ENCODE results near the gene NBDY. TPM values are rescaled to one million over a fixed set of nuclear protein-coding genes. Genes with fewer than 3 reads are reported as not detected.
"Not testable (repeated sequence)": the region's sequence is repeated elsewhere in the genome, so short reads cannot be mapped to it uniquely, and the experiment has no call there.

NBDY gene
- total RNA-seq: 10 to 100 TPM; 37.0 to 53.3 TPM

DNA sequence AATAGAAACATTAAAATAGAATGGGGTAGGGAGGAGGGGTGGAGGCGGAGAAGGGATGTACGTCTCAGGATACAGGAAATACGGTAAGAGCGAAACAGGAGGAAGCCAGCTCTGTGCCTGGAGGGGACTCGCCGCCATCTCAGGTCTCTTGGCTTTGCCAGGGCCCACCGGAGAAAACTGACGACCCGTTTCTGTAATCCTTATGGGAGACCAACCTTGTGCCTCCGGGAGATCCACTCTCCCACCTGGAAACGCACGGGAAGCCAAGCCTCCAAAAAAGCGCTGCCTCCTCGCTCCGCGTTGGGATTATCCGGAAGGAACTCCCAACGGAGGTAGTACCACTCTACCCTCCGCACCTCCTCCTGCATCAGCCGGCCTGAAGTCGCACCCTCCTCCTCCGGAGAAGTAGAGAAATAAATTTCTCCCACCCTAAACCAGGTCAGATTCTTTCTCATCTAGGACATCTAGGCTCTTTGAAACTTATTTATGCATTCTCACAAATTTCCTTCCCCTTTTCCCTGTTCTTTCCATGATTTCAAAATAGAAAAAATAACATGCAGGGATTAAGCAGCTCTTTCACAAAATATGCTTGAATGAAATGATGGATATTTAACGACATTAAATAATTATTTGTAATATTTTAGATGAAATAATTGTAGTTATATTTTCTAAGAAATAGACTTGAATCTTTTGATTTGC is at the start of gene NBDY:
Gene NBDY (plus strand): TSS at position 92 of the 699 bp plus-strand sequence. CDS start 111 bp downstream, at position 203.
- ATAC-seq (peak; percentile 73), DNase-seq (peak; percentile 41)
- no peaks in the 10 kb centered on the region for H3K9me3 Mint-ChIP-seq (ENCODE audit: low read depth)
- H3K4me1 Mint-ChIP-seq: peaks cover 24% of the 10 kb centered on the region
- ChIA-PET POLR2A (no interaction called here), CTCF (interaction anchor here (0.6 to 4.1 kb wide), 5 partner anchors 118 to 524 kb away, joined by 3 to 33 read pairs (median 3); no protein-coding TSS in a partner anchor)
- H3K4me3 Mint-ChIP-seq: peak within 1 kb of the TSS; percentile 83
- intact Hi-C loops (cut with DNase I, micrococcal nuclease): loop anchor here (1.0 to 5.0 kb wide), 3 partner anchors 164 to 822 kb away; partner anchors contain the start of gene UBQLN2 (in 1 of the 2)
- peaks cover 4% of the 10 kb centered on the region for H3K36me3 Mint-ChIP-seq (ENCODE audit: low read depth)
- H3K27ac Mint-ChIP-seq: peak within 1 kb of the TSS; percentile 91
- no peaks in the 10 kb centered on the region for H3K27me3 Mint-ChIP-seq

DNA sequence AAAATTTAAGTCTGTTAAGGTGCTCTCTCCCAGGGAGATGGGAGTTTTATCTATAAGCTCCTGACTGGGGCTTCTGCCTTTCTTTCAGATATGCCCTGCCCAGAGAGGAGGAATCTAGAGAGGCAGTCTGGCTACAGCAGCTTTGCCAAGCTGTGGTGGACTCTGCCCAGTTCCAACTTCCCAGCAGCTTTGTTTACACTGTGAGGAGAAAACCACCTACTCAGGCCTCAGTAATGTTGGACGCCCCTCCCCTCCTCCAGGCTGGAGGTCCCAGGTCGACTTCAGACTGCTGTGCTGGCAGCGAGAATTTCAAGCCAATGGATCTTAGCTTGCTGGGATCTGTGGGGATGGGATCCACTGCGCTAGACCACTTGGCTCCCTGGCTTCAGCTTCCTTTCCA is 24.5 kb upstream of the NBDY start:
- POLR2A ChIA-PET; intact Hi-C loops (cut with DNase I, micrococcal nuclease); H3K27ac Mint-ChIP-seq; H3K27me3 Mint-ChIP-seq; H3K9me3 Mint-ChIP-seq (ENCODE audit: low read depth); H3K36me3 Mint-ChIP-seq (ENCODE audit: low read depth); H3K4me3 Mint-ChIP-seq; H3K4me1 Mint-ChIP-seq; ATAC-seq; DNase-seq: not testable (repeated sequence)
- CTCF ChIA-PET: interaction anchor here (0.6 kb wide), 1 partner anchor 1214 kb away, joined by 4 read pairs; no protein-coding TSS in a partner anchor

- ChIA-PET POLR2A (no interaction called here), CTCF (interaction anchor here (0.6 to 4.1 kb wide), 13 partner anchors 10 to 762 kb away, joined by 3 to 33 read pairs (median 3); partner anchors contain the start of gene UBQLN2)
- Mint-ChIP-seq H3K27ac (peak overlapping the region; percentile 19), H3K27me3 (no peaks in the 10 kb centered on the region), H3K36me3 (ENCODE audit: low read depth) (no peaks in the 10 kb centered on the region), H3K4me3 (no peak overlapping the region), H3K9me3 (ENCODE audit: low read depth) (no peaks in the 10 kb centered on the region), H3K4me1 (peaks cover 18% of the 10 kb centered on the region)
- ATAC-seq: peak; percentile 42
- intact Hi-C loops (cut with DNase I, micrococcal nuclease): loop anchor here (1.0 to 5.0 kb wide), 3 partner anchors 264 to 819 kb away; no protein-coding TSS in a partner anchor
- peak; percentile 9 for DNase-seq
These were observed 2.4 kb upstream of the NBDY start for GRCh38 chrX:56726605-56727004.

DNA sequence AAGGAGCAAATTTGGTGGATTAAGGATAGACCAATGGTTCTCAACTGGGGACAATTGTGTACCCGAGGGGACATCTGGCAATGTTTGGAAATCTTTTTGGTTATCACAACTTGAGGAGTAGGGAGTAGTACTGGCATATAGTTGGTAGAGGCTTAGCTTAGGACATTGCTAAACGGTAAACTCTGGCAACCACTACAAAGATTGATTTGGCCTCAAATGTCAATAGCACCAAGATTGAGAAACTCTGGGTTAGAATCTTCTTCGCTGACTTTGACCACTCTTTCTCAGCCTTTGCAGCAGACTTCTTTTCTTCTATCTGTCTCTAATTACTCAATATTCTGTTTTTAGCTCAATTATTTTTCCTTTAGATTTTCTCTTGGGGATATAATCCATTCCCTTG is 1.5 kb upstream of the NBDY start:
- POLR2A ChIA-PET: no interaction called here
- H3K27me3 Mint-ChIP-seq: no peaks in the 10 kb centered on the region

DNA sequence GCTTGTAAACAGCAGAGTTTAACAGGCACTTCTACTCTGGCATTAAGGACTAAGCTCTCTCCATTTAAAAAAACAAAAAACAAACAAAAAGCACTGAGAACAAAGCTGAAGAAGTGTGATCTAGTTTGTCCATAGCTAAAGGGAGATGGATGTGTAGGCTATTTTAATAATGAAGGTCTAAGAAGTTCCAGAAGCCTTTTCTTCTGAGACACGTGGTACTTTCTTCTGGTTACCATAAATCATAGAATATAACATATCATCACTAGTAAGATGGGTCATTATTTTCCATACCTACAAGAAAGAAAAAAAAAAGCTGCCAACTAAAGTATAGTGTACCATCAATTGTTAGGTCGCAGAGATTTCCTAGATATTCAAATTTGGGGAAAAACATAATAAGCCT is 722 bp upstream of the NBDY start:
- H3K9me3 Mint-ChIP-seq (ENCODE audit: low read depth): no peaks in the 10 kb centered on the region
- no peaks in the 10 kb centered on the region for H3K27me3 Mint-ChIP-seq
- H3K4me1 Mint-ChIP-seq: peaks cover 23% of the 10 kb centered on the region
- DNase-seq (no peak), ATAC-seq (no peak)
- H3K36me3 Mint-ChIP-seq (ENCODE audit: low read depth): peaks cover 1% of the 10 kb centered on the region
- ChIA-PET CTCF (interaction anchor here (1.1 to 4.1 kb wide), 6 partner anchors 9 to 486 kb away, joined by 3 to 33 read pairs (median 3); no protein-coding TSS in a partner anchor), POLR2A (no interaction called here)
- no peak overlapping the region for H3K27ac Mint-ChIP-seq
- H3K4me3 Mint-ChIP-seq: peak overlapping the region; percentile 83
- intact Hi-C loops (cut with DNase I, micrococcal nuclease): loop anchor here (2.0 to 5.0 kb wide), 2 partner anchors 164 to 821 kb away; no protein-coding TSS in a partner anchor

More for the DNA sequence above, 1.5 kb upstream of the NBDY start:
- Mint-ChIP-seq H3K36me3 (ENCODE audit: low read depth) (peaks cover 1% of the 10 kb centered on the region), H3K4me3 (no peak overlapping the region), H3K27ac (peak overlapping the region; percentile 25), H3K4me1 (peaks cover 23% of the 10 kb centered on the region), H3K9me3 (ENCODE audit: low read depth) (no peaks in the 10 kb centered on the region)
- no peak for DNase-seq
- CTCF ChIA-PET: interaction anchor here (0.6 to 4.1 kb wide), 10 partner anchors 8 to 663 kb away, joined by 3 to 33 read pairs (median 4); partner anchors contain the start of gene UBQLN2
- intact Hi-C loops (cut with DNase I, micrococcal nuclease): loop anchor here (2.0 to 5.0 kb wide), 2 partner anchors 265 to 820 kb away; no protein-coding TSS in a partner anchor
- no peak for ATAC-seq

GRCh38 chrX:56728752-56729151 is 291 bp upstream of the NBDY start:
- ChIA-PET CTCF (interaction anchor here (1.1 to 4.1 kb wide), 6 partner anchors 9 to 487 kb away, joined by 3 to 33 read pairs (median 3); no protein-coding TSS in a partner anchor), POLR2A (no interaction called here)
- H3K4me1 Mint-ChIP-seq: peaks cover 26% of the 10 kb centered on the region
- DNase-seq: peak; percentile 31
- peaks cover 4% of the 10 kb centered on the region for H3K36me3 Mint-ChIP-seq (ENCODE audit: low read depth)
- no peaks in the 10 kb centered on the region for H3K27me3 Mint-ChIP-seq
- ATAC-seq: peak; percentile 24
- peak overlapping the region; percentile 91 for H3K27ac Mint-ChIP-seq
- no peaks in the 10 kb centered on the region for H3K9me3 Mint-ChIP-seq (ENCODE audit: low read depth)
- intact Hi-C loops (cut with DNase I, micrococcal nuclease): loop anchor here (1.0 to 5.0 kb wide), 3 partner anchors 164 to 821 kb away; partner anchors contain the start of gene UBQLN2 (in 1 of the 2)
- peak overlapping the region; percentile 83 for H3K4me3 Mint-ChIP-seq

- H3K4me1 Mint-ChIP-seq: peaks cover 24% of the 10 kb centered on the region
- peak; percentile 70 for DNase-seq
- H3K27ac Mint-ChIP-seq: no peak overlapping the region
- no peaks in the 10 kb centered on the region for H3K9me3 Mint-ChIP-seq (ENCODE audit: low read depth)
- H3K36me3 Mint-ChIP-seq (ENCODE audit: low read depth): peaks cover 19% of the 10 kb centered on the region
- intact Hi-C loops (cut with DNase I, micrococcal nuclease): loop anchor here (2.0 to 5.0 kb wide), 3 partner anchors 271 to 1016 kb away; partner anchors contain the start of gene RRAGB (in 1 of the 2)
- peak overlapping the region; percentile 21 for H3K4me3 Mint-ChIP-seq
- ChIA-PET POLR2A (no interaction called here), CTCF (interaction anchor here (0.6 to 1.6 kb wide), 7 partner anchors 28 to 451 kb away, joined by 3 to 7 read pairs (median 3); no protein-coding TSS in a partner anchor)
- no peak for ATAC-seq
- no peaks in the 10 kb centered on the region for H3K27me3 Mint-ChIP-seq
These were observed 4.5 kb downstream of the NBDY start for GRCh38 chrX:56733459-56734046.

- intact Hi-C loops (cut with DNase I, micrococcal nuclease): no loop called here
- Mint-ChIP-seq H3K36me3 (ENCODE audit: low read depth) (peaks cover 26% of the 10 kb centered on the region), H3K4me3 (no peak overlapping the region), H3K27me3 (no peaks in the 10 kb centered on the region), H3K27ac (no peak overlapping the region), H3K4me1 (peaks cover 32% of the 10 kb centered on the region), H3K9me3 (ENCODE audit: low read depth) (peaks cover 2% of the 10 kb centered on the region)
- CTCF ChIA-PET: interaction anchor here (1.4 kb wide), 1 partner anchor 9 kb away, joined by 4 read pairs; no protein-coding TSS in a partner anchor
- DNase-seq (no peak), ATAC-seq (no peak)
- POLR2A ChIA-PET: no interaction called here
These were observed 7.2 kb downstream of the NBDY start for GRCh38 chrX:56736219-56736618.

DNA sequence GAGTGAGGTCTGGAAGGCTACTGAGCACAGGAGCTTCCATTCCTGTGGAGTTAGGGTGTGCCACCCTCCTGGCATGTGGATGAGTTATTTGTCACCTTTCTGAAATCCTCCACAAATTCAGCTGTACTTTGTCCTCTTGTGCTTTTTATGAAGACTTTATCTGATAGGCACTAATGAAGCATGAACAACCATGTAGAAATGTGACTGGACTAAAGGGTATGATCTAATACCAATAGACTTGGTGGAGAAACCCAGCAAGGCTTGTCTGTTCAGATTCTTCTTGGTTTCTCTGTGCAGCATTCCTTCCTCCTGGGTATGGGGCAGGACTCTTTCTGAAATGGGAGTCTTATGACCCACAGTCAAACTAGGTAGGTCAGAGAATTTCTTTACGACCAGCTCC is 9.6 kb downstream of the NBDY start:
- POLR2A ChIA-PET: no interaction called here
- H3K36me3 Mint-ChIP-seq (ENCODE audit: low read depth): peaks cover 38% of the 10 kb centered on the region
- H3K4me3 Mint-ChIP-seq: no peak overlapping the region

GRCh38 chrX:56744996-56745395 is 16.0 kb downstream of the NBDY start:
- Mint-ChIP-seq H3K9me3 (ENCODE audit: low read depth) (peaks cover 6% of the 10 kb centered on the region), H3K4me3 (no peak overlapping the region), H3K4me1 (peaks cover 46% of the 10 kb centered on the region), H3K27ac (peak overlapping the region; percentile 60), H3K27me3 (no peaks in the 10 kb centered on the region), H3K36me3 (ENCODE audit: low read depth) (peaks cover 28% of the 10 kb centered on the region)
- DNase-seq (no peak), ATAC-seq (peak; percentile 63)
- POLR2A ChIA-PET: no interaction called here
- CTCF ChIA-PET: interaction anchor here (0.7 kb wide), 1 partner anchor 127 kb away, joined by 3 read pairs; no protein-coding TSS in a partner anchor
- intact Hi-C loops (cut with DNase I, micrococcal nuclease): no loop called here

More for the DNA sequence above, 9.6 kb downstream of the NBDY start:
- peaks cover 35% of the 10 kb centered on the region for H3K4me1 Mint-ChIP-seq
- H3K27ac Mint-ChIP-seq: no peak overlapping the region
- H3K9me3 Mint-ChIP-seq (ENCODE audit: low read depth): peaks cover 6% of the 10 kb centered on the region
- ATAC-seq: no peak
- CTCF ChIA-PET: interaction anchor here (0.6 kb wide), 1 partner anchor 850 kb away, joined by 3 read pairs; no protein-coding TSS in a partner anchor
- DNase-seq: no peak
- intact Hi-C loops (cut with DNase I, micrococcal nuclease): no loop called here
- H3K27me3 Mint-ChIP-seq: no peaks in the 10 kb centered on the region

- DNase-seq (no peak), ATAC-seq (no peak)
- Mint-ChIP-seq H3K36me3 (ENCODE audit: low read depth) (peaks cover 14% of the 10 kb centered on the region), H3K27ac (no peak overlapping the region), H3K9me3 (ENCODE audit: low read depth) (peaks cover under 1% of the 10 kb centered on the region), H3K4me3 (no peak overlapping the region), H3K4me1 (peaks cover 54% of the 10 kb centered on the region), H3K27me3 (no peaks in the 10 kb centered on the region)
- POLR2A ChIA-PET: no interaction called here
- intact Hi-C loops (cut with DNase I, micrococcal nuclease): no loop called here
- CTCF ChIA-PET: no interaction called here
These were observed 18.0 kb downstream of the NBDY start for GRCh38 chrX:56746996-56747395.

Measured in activated CD4-positive, alpha-beta T cell treated with anti-CD3 and anti-CD28 coated beads for 36 hours (primary cell).